GM23338 (cell line): ENCODE data around the gene TWSG1. TPM values are rescaled to one million over a fixed set of nuclear protein-coding genes. Genes with fewer than 3 reads are reported as not detected.

Experiments
- ATAC-seq: fragments of 200-7000 bp; cut with Tn5 transposase; 3 replicates; pipeline ENCODE4 v1.9.1; 2020
- DNase-seq: peaks from one replicate; pipeline ENCODE4 v3.0.0-alpha.2; 2015; ENCODE audit warnings: low spot score
- H2AFZ ChIP-seq: fragments of 200-600 bp; sonication (generic); 2 replicates; pipeline ENCODE4 v1.8.0; 2016; ENCODE audit warnings: antibody characterized with exemption, mild to moderate bottlenecking, moderate library complexity
- H3F3A ChIP-seq: fragments of 200-600 bp; sonication (generic); replicated peaks from 2 replicates; pipeline ENCODE4 v1.8.0; 2017; ENCODE audit warnings: antibody characterized with exemption, mixed run types, low read depth
- H3K27ac ChIP-seq: fragments of 200-600 bp; sonication (generic); 2 replicates; pipeline ENCODE4 v1.6.1; 2016; ENCODE audit warnings: low read depth
- H3K27me3 ChIP-seq: fragments of 200-600 bp; sonication (generic); 2 replicates; pipeline ENCODE4 v1.8.0; 2016; ENCODE audit warnings: mild to moderate bottlenecking, mixed run types, moderate library complexity; ENCODE audit not compliant: insufficient read depth
- H3K36me3 ChIP-seq: fragments of 200-600 bp; sonication (generic); 2 replicates; pipeline ENCODE4 v1.8.0; 2016; ENCODE audit warnings: mild to moderate bottlenecking; ENCODE audit not compliant: insufficient read depth
- H3K4me1 ChIP-seq: fragments of 200-600 bp; sonication (generic); 2 replicates; pipeline ENCODE4 v1.8.0; 2016; ENCODE audit warnings: mild to moderate bottlenecking, moderate library complexity; ENCODE audit not compliant: insufficient read depth
- H3K4me2 ChIP-seq: fragments of 200-600 bp; sonication (generic); 2 replicates; pipeline ENCODE4 v1.7.1; 2017; ENCODE audit warnings: mixed run types
- H3K4me3 ChIP-seq: fragments of 200-600 bp; sonication (generic); 2 replicates; pipeline ENCODE4 v1.6.1; 2016; ENCODE audit warnings: mixed run types
- H3K79me2 ChIP-seq: fragments of 200-600 bp; sonication (generic); replicated peaks from 2 replicates; pipeline ENCODE4 v1.8.0; 2017; ENCODE audit warnings: mild to moderate bottlenecking; ENCODE audit not compliant: insufficient read depth
- H3K9me2 ChIP-seq: fragments of 200-600 bp; sonication (generic); 2 replicates; pipeline ENCODE4 v1.8.0; 2017; ENCODE audit not compliant: insufficient read depth
- H4K20me1 ChIP-seq: fragments of 200-600 bp; sonication (generic); replicated peaks from 2 replicates; pipeline ENCODE4 v1.8.0; 2017; ENCODE audit warnings: mild to moderate bottlenecking; ENCODE audit not compliant: insufficient read depth
- H3K27ac Mint-ChIP-seq: 2 replicates; pipeline ENCODE4 v1.8.0; 2020; ENCODE audit warnings: inconsistent platforms, mild to moderate bottlenecking, moderate library complexity, mixed read lengths
- H3K27me3 Mint-ChIP-seq: 3 replicates; pipeline ENCODE4 v1.8.0; 2022; ENCODE audit warnings: low read depth, mild to moderate bottlenecking, moderate library complexity, mixed read lengths, inconsistent platforms; ENCODE audit not compliant: insufficient read depth, poor library complexity
- H3K36me3 Mint-ChIP-seq: 3 replicates; pipeline ENCODE4 v1.8.0; 2021; ENCODE audit warnings: low read depth, mild to moderate bottlenecking, inconsistent platforms, moderate library complexity, mixed read lengths
- H3K4me1 Mint-ChIP-seq: 3 replicates; pipeline ENCODE4 v1.8.0; 2020; ENCODE audit warnings: mild to moderate bottlenecking, inconsistent platforms, mixed read lengths
- H3K4me3 Mint-ChIP-seq: 3 replicates; pipeline ENCODE4 v1.8.0; 2021; ENCODE audit warnings: moderate library complexity, mild to moderate bottlenecking, inconsistent platforms, mixed read lengths
- H3K9me3 Mint-ChIP-seq: 3 replicates; pipeline ENCODE4 v1.8.0; 2020; ENCODE audit warnings: moderate library complexity, mild to moderate bottlenecking, inconsistent platforms, mixed read lengths
- CREB1 ChIP-seq: fragments of 250-450 bp; sonication (Bioruptor Pico); IDR thresholded peaks from 2 replicates; pipeline ENCODE4 v1.5.0; 2020; ENCODE audit warnings: low read depth, mild to moderate bottlenecking, moderate library complexity
- ETS1 ChIP-seq: IDR thresholded peaks from 2 replicates; pipeline ENCODE4 v1.6.1; 2016; ENCODE audit warnings: antibody characterized with exemption
- EZH2 ChIP-seq: fragments of 200-600 bp; sonication (generic); IDR thresholded peaks from one replicate; pipeline ENCODE4 v1.8.0; 2017; ENCODE audit warnings: antibody characterized with exemption, mild to moderate bottlenecking, low read depth; ENCODE audit not compliant: unreplicated experiment
- EZH2phosphoT487 ChIP-seq: fragments of 200-600 bp; sonication (generic); IDR thresholded peaks from one replicate; pipeline ENCODE4 v1.8.1; 2018; ENCODE audit warnings: antibody characterized with exemption; ENCODE audit not compliant: unreplicated experiment
- JUNB ChIP-seq: IDR thresholded peaks from one replicate; pipeline ENCODE4 v1.6.1; 2016; ENCODE audit warnings: antibody characterized with exemption; ENCODE audit not compliant: unreplicated experiment
- NANOG ChIP-seq: IDR thresholded peaks from 2 replicates; pipeline ENCODE4 v1.6.1; 2016; ENCODE audit warnings: antibody characterized with exemption, borderline replicate concordance
- POLR2AphosphoS5 ChIP-seq: IDR thresholded peaks from 2 replicates; pipeline ENCODE4 v1.6.1; 2016; ENCODE audit warnings: antibody characterized with exemption, low read depth
- STAT1 ChIP-seq: IDR thresholded peaks from one replicate; pipeline ENCODE4 v1.6.1; 2016; ENCODE audit warnings: antibody characterized with exemption; ENCODE audit not compliant: unreplicated experiment
- ZNF114 ChIP-seq: fragments of 250-450 bp; sonication (Bioruptor Pico); IDR thresholded peaks from 2 replicates; pipeline ENCODE4 v1.5.0; 2020; ENCODE audit warnings: mild to moderate bottlenecking, moderate library complexity
- ZNF331 ChIP-seq: fragments of 250-450 bp; sonication (Bioruptor Pico); IDR thresholded peaks from 2 replicates; pipeline ENCODE4 v1.5.0; 2020; ENCODE audit warnings: low read depth, mild to moderate bottlenecking, moderate library complexity
- polyA plus RNA-seq: library from polyadenylated mRNA; unstranded; fragments of >200 nt; fragmentation: Nextera tagmentation; extraction: Ambion mirVana; gene quantifications from 2 replicates; pipeline ENCODE4 v1.2.1, GENCODE V29; 2016
- total RNA-seq: library from RNA; depleted of rRNA; stranded (reverse); fragments of >200 nt; shearing (Covaris generic); gene quantifications from 2 replicates; pipeline ENCODE4 v1.2.3, GENCODE V29; 2014
- TF ChIP-seq, protein P1 (sequence below): IDR thresholded peaks from one replicate; pipeline ENCODE4 v1.6.1; 2018; ENCODE audit warnings: antibody characterized with exemption; ENCODE audit not compliant: unreplicated experiment
- TF ChIP-seq, protein P2 (sequence below), 2 experiments: fragments of 200-600 bp in 1 of 2; sonication (generic) in 1 of 2; conservative IDR thresholded peaks; 2 replicates each; pipeline versions ENCODE4 v1.5.1 to v1.6.1; 2016 to 2017; ENCODE audit warnings: antibody characterized with exemption in 2 of 2, low read depth in 2 of 2, mild to moderate bottlenecking in 2 of 2, moderate library complexity in 1 of 2
- TF ChIP-seq, protein P3 (sequence below): fragments of 250-450 bp; sonication (Bioruptor Pico); IDR thresholded peaks from 2 replicates; pipeline ENCODE4 v1.5.0; 2020; ENCODE audit warnings: mild to moderate bottlenecking, moderate library complexity

Gene TWSG1
- total and polyA plus RNA-seq, 2 experiments from 2014 or later = 11.5 to 29.1 TPM

DNA sequence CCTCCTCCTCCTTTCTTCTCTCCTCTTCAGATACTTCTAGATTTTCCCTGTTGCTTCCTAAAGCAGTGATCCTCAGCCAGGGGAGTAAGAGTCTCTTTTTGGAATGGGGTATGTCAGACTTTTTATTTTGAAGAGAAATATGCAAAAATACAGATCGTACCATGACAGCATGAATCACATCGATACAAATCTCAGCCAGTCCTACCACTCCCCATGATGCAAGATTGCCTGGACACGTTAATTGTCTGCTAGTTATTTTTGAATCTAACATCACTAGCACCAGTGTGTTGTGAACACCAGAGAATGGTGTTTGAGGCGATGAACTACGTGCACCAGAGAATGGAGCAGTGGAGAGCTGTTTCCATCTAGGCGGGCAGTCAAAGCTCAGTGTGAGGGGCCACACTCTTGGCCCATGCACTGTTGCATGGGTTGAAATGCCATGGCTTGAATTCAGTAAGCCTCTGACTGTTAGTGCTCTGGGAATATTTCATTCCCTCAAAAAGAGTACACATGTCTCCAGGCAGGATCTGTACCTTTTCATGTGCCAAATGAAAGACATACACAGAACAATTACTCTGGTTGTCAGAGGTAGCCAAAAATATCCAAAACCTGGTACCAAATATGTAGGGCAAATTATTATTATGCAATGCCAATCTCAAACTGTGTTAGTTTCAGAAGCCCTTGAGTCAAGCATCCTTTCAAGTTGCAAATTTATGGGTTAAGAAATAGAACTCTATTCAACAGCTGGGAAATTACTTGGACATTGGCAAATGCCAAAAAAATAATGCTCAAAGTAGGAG, 94.5 kb downstream of the TWSG1 start:
- Mint-ChIP-seq H3K36me3 (peaks cover 5% of the 10 kb centered on the region; the same call in 2 of the 3 replicates), H3K4me3 (no peak overlapping the region), H3K4me1 (peaks cover 6% of the 10 kb centered on the region; the same call in 2 of the 3 replicates), H3K9me3 (peaks cover 14% of the 10 kb centered on the region; the same call in 2 of the 3 replicates), H3K27me3 (peaks cover 3% of the 10 kb centered on the region), H3K27ac (no peak overlapping the region)
- Histone ChIP-seq H3K36me3 (peaks cover 3% of the 10 kb centered on the region; the same call in 1 of the 2 replicates), H4K20me1 (no peaks in the 10 kb centered on the region), H3K27ac (no peak overlapping the region), H3K79me2 (no peaks in the 10 kb centered on the region), H3K4me3 (no peak overlapping the region), H2AFZ (no peak overlapping the region; the same call in 1 of the 2 replicates), H3K4me2 (no peak overlapping the region), H3K27me3 (no peaks in the 10 kb centered on the region), H3K4me1 (0 out of 2 replicates have a peak, but pooled peaks cover 4% of the 10 kb centered on the region), H3K9me2 (no peaks in the 10 kb centered on the region), H3F3A (no peaks in the 10 kb centered on the region)
- TF ChIP-seq STAT1 (no peak), POLR2AphosphoS5 (no peak), ETS1 (no peak), JUNB (no peak), ZNF114 (CRISPR knock-in tag) (no peak), NANOG (no peak), EZH2 (no peak), ZNF331 (CRISPR knock-in tag) (no peak), CREB1 (CRISPR knock-in tag) (no peak), EZH2phosphoT487 (no peak)
- TF ChIP-seq, protein P1, sequence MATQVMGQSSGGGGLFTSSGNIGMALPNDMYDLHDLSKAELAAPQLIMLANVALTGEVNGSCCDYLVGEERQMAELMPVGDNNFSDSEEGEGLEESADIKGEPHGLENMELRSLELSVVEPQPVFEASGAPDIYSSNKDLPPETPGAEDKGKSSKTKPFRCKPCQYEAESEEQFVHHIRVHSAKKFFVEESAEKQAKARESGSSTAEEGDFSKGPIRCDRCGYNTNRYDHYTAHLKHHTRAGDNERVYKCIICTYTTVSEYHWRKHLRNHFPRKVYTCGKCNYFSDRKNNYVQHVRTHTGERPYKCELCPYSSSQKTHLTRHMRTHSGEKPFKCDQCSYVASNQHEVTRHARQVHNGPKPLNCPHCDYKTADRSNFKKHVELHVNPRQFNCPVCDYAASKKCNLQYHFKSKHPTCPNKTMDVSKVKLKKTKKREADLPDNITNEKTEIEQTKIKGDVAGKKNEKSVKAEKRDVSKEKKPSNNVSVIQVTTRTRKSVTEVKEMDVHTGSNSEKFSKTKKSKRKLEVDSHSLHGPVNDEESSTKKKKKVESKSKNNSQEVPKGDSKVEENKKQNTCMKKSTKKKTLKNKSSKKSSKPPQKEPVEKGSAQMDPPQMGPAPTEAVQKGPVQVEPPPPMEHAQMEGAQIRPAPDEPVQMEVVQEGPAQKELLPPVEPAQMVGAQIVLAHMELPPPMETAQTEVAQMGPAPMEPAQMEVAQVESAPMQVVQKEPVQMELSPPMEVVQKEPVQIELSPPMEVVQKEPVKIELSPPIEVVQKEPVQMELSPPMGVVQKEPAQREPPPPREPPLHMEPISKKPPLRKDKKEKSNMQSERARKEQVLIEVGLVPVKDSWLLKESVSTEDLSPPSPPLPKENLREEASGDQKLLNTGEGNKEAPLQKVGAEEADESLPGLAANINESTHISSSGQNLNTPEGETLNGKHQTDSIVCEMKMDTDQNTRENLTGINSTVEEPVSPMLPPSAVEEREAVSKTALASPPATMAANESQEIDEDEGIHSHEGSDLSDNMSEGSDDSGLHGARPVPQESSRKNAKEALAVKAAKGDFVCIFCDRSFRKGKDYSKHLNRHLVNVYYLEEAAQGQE = no peak
- TF ChIP-seq, protein P2, sequence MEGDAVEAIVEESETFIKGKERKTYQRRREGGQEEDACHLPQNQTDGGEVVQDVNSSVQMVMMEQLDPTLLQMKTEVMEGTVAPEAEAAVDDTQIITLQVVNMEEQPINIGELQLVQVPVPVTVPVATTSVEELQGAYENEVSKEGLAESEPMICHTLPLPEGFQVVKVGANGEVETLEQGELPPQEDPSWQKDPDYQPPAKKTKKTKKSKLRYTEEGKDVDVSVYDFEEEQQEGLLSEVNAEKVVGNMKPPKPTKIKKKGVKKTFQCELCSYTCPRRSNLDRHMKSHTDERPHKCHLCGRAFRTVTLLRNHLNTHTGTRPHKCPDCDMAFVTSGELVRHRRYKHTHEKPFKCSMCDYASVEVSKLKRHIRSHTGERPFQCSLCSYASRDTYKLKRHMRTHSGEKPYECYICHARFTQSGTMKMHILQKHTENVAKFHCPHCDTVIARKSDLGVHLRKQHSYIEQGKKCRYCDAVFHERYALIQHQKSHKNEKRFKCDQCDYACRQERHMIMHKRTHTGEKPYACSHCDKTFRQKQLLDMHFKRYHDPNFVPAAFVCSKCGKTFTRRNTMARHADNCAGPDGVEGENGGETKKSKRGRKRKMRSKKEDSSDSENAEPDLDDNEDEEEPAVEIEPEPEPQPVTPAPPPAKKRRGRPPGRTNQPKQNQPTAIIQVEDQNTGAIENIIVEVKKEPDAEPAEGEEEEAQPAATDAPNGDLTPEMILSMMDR (conservative IDR thresholded peaks at IDR 0.05; ENCODE audit: low read depth in 2 of 2) = no peak
- TF ChIP-seq, protein P3, sequence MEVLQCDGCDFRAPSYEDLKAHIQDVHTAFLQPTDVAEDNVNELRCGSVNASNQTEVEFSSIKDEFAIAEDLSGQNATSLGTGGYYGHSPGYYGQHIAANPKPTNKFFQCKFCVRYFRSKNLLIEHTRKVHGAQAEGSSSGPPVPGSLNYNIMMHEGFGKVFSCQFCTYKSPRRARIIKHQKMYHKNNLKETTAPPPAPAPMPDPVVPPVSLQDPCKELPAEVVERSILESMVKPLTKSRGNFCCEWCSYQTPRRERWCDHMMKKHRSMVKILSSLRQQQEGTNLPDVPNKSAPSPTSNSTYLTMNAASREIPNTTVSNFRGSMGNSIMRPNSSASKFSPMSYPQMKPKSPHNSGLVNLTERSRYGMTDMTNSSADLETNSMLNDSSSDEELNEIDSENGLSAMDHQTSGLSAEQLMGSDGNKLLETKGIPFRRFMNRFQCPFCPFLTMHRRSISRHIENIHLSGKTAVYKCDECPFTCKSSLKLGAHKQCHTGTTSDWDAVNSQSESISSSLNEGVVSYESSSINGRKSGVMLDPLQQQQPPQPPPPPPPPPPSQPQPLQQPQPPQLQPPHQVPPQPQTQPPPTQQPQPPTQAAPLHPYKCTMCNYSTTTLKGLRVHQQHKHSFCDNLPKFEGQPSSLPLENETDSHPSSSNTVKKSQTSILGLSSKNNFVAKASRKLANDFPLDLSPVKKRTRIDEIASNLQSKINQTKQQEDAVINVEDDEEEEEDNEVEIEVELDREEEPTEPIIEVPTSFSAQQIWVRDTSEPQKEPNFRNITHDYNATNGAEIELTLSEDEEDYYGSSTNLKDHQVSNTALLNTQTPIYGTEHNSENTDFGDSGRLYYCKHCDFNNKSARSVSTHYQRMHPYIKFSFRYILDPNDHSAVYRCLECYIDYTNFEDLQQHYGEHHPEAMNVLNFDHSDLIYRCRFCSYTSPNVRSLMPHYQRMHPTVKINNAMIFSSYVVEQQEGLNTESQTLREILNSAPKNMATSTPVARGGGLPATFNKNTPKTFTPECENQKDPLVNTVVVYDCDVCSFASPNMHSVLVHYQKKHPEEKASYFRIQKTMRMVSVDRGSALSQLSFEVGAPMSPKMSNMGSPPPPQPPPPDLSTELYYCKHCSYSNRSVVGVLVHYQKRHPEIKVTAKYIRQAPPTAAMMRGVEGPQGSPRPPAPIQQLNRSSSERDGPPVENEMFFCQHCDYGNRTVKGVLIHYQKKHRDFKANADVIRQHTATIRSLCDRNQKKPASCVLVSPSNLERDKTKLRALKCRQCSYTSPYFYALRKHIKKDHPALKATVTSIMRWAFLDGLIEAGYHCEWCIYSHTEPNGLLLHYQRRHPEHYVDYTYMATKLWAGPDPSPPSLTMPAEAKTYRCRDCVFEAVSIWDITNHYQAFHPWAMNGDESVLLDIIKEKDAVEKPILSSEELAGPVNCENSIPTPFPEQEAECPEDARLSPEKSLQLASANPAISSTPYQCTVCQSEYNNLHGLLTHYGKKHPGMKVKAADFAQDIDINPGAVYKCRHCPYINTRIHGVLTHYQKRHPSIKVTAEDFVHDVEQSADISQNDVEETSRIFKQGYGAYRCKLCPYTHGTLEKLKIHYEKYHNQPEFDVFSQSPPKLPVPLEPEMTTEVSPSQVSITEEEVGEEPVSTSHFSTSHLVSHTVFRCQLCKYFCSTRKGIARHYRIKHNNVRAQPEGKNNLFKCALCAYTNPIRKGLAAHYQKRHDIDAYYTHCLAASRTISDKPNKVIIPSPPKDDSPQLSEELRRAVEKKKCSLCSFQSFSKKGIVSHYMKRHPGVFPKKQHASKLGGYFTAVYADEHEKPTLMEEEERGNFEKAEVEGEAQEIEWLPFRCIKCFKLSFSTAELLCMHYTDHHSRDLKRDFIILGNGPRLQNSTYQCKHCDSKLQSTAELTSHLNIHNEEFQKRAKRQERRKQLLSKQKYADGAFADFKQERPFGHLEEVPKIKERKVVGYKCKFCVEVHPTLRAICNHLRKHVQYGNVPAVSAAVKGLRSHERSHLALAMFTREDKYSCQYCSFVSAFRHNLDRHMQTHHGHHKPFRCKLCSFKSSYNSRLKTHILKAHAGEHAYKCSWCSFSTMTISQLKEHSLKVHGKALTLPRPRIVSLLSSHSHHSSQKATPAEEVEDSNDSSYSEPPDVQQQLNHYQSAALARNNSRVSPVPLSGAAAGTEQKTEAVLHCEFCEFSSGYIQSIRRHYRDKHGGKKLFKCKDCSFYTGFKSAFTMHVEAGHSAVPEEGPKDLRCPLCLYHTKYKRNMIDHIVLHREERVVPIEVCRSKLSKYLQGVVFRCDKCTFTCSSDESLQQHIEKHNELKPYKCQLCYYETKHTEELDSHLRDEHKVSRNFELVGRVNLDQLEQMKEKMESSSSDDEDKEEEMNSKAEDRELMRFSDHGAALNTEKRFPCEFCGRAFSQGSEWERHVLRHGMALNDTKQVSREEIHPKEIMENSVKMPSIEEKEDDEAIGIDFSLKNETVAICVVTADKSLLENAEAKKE (CRISPR knock-in tag) = no peak
- no peak for ATAC-seq
- no peak for DNase-seq
